ENCODE results near the gene POU2AF2.
"Not testable (repeated sequence)": the region's sequence is repeated elsewhere in the genome, so short reads cannot be mapped to it uniquely, and the experiment has no call there.

POU2AF2 gene

DNA sequence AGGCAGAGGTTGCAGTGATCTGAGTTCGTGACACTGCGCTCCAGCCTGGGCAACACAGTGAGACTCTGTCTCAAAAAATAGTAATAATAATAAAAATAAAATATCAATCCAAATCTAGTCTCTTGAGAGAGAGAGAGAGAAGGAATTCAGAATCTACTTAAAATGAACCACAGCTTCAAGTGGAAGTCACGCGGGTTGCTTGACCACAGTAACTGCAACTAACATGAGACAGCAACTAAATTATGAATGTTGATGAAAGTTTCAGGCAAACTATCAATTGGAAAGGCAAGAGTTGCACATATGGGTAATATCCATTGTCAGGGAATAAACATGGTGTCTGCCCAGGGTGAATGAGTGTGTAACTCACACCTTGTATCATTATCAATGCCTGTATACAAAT is 12.5 kb downstream of the POU2AF2 start:
- DNase-seq (ENCODE audit: low spot score), result no peak
- TF ChIP-seq, protein P1, sequence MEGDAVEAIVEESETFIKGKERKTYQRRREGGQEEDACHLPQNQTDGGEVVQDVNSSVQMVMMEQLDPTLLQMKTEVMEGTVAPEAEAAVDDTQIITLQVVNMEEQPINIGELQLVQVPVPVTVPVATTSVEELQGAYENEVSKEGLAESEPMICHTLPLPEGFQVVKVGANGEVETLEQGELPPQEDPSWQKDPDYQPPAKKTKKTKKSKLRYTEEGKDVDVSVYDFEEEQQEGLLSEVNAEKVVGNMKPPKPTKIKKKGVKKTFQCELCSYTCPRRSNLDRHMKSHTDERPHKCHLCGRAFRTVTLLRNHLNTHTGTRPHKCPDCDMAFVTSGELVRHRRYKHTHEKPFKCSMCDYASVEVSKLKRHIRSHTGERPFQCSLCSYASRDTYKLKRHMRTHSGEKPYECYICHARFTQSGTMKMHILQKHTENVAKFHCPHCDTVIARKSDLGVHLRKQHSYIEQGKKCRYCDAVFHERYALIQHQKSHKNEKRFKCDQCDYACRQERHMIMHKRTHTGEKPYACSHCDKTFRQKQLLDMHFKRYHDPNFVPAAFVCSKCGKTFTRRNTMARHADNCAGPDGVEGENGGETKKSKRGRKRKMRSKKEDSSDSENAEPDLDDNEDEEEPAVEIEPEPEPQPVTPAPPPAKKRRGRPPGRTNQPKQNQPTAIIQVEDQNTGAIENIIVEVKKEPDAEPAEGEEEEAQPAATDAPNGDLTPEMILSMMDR (IDR thresholded peaks at IDR 0.05; ENCODE audit: extremely low read depth, missing control alignments), result no peak

DNA sequence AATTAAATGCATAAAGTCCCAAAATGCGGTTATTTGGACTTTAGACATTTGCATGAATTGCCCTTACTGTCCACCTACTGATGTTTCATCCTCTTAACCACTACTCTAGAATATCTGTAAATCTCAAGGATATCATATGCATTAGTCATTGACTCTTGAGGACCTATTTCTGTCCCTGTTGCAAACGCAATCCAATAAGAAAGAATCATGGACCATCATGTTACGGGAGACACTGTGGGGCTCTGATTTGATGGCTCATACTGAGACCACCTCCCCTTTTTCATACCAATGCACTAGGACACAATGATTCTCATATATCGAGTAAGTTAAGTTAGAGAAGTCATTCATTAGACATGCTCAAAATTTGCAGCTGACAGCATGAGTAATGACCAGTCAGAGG is 14.4 kb downstream of the POU2AF2 start:
- no peak for DNase-seq (ENCODE audit: low spot score)
- TF ChIP-seq, protein P1 (IDR thresholded peaks at IDR 0.05; ENCODE audit: extremely low read depth, missing control alignments), result no peak

DNA sequence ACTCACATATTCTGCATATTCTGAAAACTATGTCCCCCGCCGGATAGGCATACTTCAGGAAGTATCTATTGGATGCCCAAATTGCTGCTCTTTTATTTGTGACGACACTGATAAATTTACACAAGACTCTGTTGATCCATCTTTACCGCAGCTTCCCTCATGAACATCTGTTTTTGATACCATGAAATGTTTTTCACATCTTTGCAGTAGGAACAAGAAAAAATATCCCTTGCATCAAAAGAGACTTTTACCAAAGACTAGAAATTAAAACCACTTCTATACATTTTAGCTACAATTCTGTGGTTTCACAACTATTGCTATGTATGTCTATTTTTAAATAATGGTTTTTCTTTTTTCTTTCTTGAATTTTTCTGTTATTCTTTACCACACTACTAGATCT is 15.3 kb downstream of the POU2AF2 start:
- no peak for DNase-seq (ENCODE audit: low spot score)
- TF ChIP-seq, protein P1 (IDR thresholded peaks at IDR 0.05; ENCODE audit: extremely low read depth, missing control alignments), result no peak

DNA sequence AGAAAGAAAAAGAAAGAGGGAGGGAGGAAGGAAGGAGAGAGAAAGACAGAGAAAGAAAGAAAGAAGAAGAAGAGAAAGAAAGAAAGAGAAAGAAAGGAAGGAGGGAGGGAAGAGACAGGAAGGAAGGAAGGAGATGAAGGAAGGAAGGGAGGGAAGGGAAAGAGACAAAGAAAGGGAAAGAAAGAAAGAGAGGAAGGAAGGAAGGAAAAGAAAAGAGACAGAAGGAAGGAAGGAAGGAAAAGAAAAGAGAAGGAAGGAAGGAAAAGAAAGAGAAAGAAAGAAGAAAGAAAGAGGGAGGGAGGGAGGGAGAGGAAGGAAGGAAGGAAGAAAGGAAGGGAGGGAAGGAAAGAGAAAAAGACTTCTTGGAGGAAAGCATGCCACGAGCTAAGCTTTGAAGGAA is 19.1 kb downstream of the POU2AF2 start:
- no peak for DNase-seq (ENCODE audit: low spot score)
- TF ChIP-seq, protein P1 (IDR thresholded peaks at IDR 0.05; ENCODE audit: extremely low read depth, missing control alignments), result no peak

DNA sequence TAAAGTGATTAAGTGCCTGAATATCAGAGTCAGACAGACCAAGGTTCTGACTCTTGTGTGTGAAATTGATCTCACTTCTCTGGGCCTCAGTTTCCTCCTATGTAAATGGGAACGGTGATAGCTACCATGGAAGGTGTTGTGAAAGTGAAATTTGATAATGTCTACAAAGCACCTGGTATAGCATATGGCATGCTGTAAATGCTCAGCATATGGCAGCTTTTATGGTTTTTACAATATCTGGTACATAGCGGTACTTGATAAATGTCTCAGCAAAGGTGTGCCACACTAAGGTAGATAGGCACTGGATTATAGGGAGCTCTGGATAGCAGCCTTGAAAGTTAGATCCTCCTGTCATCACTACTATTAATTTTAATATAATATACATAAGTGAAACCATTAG is 19.9 kb downstream of the POU2AF2 start:
- DNase-seq (ENCODE audit: low spot score), result no peak
- TF ChIP-seq, protein P1 (IDR thresholded peaks at IDR 0.05; ENCODE audit: extremely low read depth, missing control alignments), result no peak

DNA sequence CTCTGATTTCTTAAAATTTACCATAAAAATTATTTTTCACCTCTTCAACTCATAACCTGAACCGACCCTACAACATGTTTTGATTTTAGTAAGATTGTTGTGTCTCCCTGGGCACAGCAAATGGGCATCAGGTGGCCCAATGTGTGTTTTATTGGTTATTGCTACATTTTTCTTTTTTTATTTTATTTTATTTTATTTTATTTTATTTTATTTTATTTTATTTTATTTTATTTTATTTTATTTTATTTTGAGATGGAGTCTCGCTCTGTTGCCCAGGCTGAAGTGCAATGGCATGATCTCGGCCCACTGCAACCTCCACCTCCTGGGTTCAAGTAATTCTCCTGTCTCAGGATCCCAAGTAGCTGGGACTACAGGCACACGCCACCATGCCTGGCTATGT is 22.8 kb downstream of the POU2AF2 start:
- DNase-seq (ENCODE audit: low spot score), result not testable (repeated sequence)

DNA sequence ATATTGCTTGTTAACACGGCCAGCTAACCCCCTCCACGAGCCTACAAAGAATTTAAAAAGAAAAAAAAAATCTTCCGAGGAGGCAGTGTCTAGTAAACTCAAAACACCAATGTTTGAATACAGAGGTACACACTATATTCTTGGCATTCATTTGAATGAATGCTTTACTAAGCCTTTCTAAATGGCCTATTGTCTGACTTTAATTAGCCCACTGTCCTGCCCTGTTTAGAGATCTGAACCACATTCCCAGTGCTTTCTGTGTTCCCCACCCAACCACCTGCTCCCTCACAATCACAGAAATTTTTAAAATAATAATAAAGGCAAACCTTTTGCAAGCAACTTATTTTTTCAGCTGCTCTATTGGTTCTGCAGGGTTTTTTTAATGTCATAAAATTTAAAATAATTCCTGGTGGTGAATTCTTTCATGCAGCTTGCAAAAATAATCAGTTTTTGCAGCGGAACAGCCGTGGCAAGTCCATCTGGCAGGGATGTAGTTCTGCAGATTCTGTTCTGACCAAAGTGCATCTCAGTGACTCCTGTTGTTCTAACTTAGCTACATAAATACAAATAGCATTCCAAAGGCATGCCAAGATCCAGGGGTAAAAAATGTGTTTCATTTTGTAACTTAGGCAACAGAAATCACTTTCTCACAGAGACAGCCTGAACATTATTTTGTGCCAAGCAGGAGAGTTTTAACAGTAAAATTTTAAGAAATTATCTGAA is 23.8 kb downstream of the POU2AF2 start:
- TF ChIP-seq, protein P1 (IDR thresholded peaks at IDR 0.05; ENCODE audit: extremely low read depth, missing control alignments), result no peak
- no peak for DNase-seq (ENCODE audit: low spot score)

DNA sequence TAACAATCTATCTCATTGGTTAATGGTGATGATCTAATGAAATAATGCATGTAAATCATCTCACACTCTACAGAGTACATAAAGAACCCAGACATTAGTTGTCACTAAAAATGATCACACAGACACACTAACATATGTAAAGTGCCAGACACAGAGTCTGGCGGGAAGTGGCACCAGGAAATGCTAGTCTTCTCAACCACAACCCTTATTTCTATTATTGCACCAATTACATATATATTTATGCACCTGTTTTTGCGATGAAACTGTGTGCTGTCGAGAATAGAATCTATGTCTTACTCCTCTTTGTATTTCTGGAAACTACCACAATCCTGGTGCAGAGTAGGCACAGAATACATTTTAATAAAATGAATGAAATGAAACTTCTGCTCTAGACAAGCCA is 26.9 kb downstream of the POU2AF2 start:
- TF ChIP-seq, protein P1 (IDR thresholded peaks at IDR 0.05; ENCODE audit: extremely low read depth, missing control alignments), result no peak
- no peak for DNase-seq (ENCODE audit: low spot score)
